Lung (tissue), 12 donors: Measurements from ENCODE around the gene LGR6. TPM values are rescaled to one million over a fixed set of nuclear protein-coding genes. Genes with fewer than 3 reads are reported as not detected.

Experiments used
- ATAC-seq: fragments of 200-7000 bp; cut with Tn5 transposase; one replicate; pipeline ENCODE4 v1.9.1; 2020; ENCODE audit warnings: moderate number of reproducible peaks; ENCODE audit not compliant: insufficient read depth, low FRiP score
- DNase-seq, 3 donors: peaks; one replicate each; pipeline ENCODE4 v3.0.0-alpha.2; 2013 to 2017
- H3K27ac ChIP-seq, 2 donors: one replicate each; pipeline ENCODE4 v1.5.1; 2013; ENCODE audit warnings: mild to moderate bottlenecking in 2 of 2, moderate library complexity in 2 of 2, control low read depth in 1 of 2, inconsistent platforms in 1 of 2, low read depth in 1 of 2, low read length in 1 of 2
- H3K27me3 ChIP-seq, 3 donors: one replicate each; pipeline ENCODE4 v1.5.1; 2013; ENCODE audit warnings: low read length in 2 of 3; ENCODE audit not compliant: control insufficient read depth in 3 of 3, insufficient read depth in 3 of 3
- H3K36me3 ChIP-seq, 4 donors: one replicate each; pipeline ENCODE4 v1.5.1; 2013; ENCODE audit warnings: low read length in 4 of 4, mild to moderate bottlenecking in 1 of 4, moderate library complexity in 1 of 4; ENCODE audit not compliant: control insufficient read depth in 4 of 4, insufficient read depth in 4 of 4
- H3K4me1 ChIP-seq, 5 donors: one replicate each; pipeline ENCODE4 v1.5.1; 2013; ENCODE audit warnings: low read length in 5 of 5, mild to moderate bottlenecking in 2 of 5, moderate library complexity in 1 of 5; ENCODE audit not compliant: control insufficient read depth in 5 of 5, insufficient read depth in 5 of 5
- H3K4me3 ChIP-seq: one replicate; pipeline ENCODE4 v1.5.1; 2013; ENCODE audit warnings: mild to moderate bottlenecking, control low read depth, moderate library complexity
- H3K9ac ChIP-seq, 2 donors: one replicate each; pipeline ENCODE4 v1.5.1; 2013; ENCODE audit warnings: low read length in 2 of 2, control low read depth in 1 of 2; ENCODE audit not compliant: insufficient read depth in 1 of 2
- H3K9me3 ChIP-seq, 4 donors: one replicate each; pipeline ENCODE4 v1.5.1; 2013; ENCODE audit warnings: low read length in 3 of 4, mild to moderate bottlenecking in 1 of 4, moderate library complexity in 1 of 4; ENCODE audit not compliant: control insufficient read depth in 4 of 4, insufficient read depth in 3 of 4
- WGBS, 2 donors: extraction: QIAGEN DNeasy Blood & Tissue Kit; methylation state at CpG; one replicate each; pipeline ENCODE4 v1.1.7; 2013; 5-methylcytosine and 5-hydroxymethylcytosine counted together
- polyA plus RNA-seq, 2 donors: library from polyadenylated mRNA; stranded (reverse); fragments of 200-250 nt; gene quantifications; one replicate each; pipeline ENCODE4 v1.2.1, GENCODE V29; 2013
- total RNA-seq, 2 donors: library from RNA; depleted of rRNA in 1 of 2; stranded (reverse); fragments of >200 nt in 1 of 2; gene quantifications; one replicate each; pipeline ENCODE4 v1.2.1, GENCODE V29; 2014 to 2021
- TF ChIP-seq, protein P1 (sequence below): IDR thresholded peaks from 2 replicates; pipeline ENCODE4 v1.5.1; 2012; ENCODE audit warnings: mild to moderate bottlenecking; ENCODE audit errors: control extremely low read depth, extremely low read depth
- donor health status: control.
- donor health status: control.
- donor health status: Bipolar disorder and iron deficiency.
- donor health status: healthy.
- donor health status: DM: yes; HTN: yes; CAD: no.

Gene LGR6
- total and polyA plus RNA-seq, 4 donors, result 0.57 to 4.1 (median 1.3) TPM

DNA sequence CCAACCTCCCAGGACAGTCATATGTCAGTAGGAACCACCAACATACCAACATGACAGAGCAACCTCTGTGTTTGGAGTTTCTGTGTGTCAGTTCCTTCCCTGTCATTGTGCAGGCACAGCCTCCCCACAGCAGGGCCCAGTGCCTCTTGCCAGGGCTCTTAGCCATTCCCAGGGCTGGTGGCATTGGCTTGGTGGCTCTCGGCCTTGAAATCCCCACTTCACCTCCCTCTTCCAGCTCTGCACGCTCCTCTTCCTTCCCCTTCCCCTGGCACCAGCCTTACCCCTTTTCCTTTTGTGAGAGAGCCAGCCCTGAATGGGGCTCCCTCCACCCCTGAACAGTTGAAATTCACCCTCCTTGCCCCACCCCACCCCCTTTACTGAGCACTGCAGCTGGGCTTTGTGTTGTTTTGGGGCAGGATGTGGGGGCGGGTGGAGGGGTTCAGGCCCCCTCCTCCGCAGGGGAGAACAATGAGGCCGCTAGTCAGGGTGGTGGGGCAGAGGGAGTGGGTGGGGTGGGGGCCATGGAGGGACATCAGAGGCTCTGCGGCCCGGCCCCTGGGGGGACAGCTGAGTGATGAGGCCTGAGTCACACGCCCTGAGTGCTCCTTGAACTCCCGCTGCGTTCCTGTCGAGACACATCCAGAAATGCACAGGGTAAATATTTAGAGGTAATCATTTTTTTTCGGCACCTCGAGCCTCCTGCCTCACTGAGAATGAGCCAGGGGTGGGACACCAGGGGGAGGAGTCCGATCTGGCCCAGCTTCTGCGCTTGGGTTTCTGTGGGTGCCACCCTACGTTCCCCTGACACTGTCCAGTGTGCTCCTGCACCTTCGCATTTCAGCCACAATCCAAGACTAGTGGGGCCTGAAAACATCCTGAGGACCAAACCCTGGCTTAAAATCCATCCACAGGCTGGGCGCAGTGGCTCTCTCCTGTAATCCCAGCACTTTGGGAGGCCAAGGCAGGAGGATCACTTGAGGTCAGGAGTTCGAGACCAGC is 28.6 kb downstream of the LGR6 start:
- ATAC-seq, result no peak
- H3K27ac ChIP-seq, result no peak overlapping the region
- no peak overlapping the region for H3K9ac ChIP-seq
- WGBS, 2 donors, result 51 to 62% methylated on average over 19 of the region's 19 CpGs
- H3K36me3 ChIP-seq, result no peaks in the 10 kb centered on the region
- TF ChIP-seq, protein P1, sequence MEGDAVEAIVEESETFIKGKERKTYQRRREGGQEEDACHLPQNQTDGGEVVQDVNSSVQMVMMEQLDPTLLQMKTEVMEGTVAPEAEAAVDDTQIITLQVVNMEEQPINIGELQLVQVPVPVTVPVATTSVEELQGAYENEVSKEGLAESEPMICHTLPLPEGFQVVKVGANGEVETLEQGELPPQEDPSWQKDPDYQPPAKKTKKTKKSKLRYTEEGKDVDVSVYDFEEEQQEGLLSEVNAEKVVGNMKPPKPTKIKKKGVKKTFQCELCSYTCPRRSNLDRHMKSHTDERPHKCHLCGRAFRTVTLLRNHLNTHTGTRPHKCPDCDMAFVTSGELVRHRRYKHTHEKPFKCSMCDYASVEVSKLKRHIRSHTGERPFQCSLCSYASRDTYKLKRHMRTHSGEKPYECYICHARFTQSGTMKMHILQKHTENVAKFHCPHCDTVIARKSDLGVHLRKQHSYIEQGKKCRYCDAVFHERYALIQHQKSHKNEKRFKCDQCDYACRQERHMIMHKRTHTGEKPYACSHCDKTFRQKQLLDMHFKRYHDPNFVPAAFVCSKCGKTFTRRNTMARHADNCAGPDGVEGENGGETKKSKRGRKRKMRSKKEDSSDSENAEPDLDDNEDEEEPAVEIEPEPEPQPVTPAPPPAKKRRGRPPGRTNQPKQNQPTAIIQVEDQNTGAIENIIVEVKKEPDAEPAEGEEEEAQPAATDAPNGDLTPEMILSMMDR, result no peak
- H3K4me1 ChIP-seq, result no peaks in the 10 kb centered on the region
- H3K4me3 ChIP-seq, result no peak overlapping the region
- DNase-seq, result no peak
- H3K27me3 ChIP-seq, result peaks cover 0 to 3% (median 0%) of the 10 kb centered on the region in 3 donors
- H3K9me3 ChIP-seq, result peaks cover 0 to 4% (median 0%) of the 10 kb centered on the region in 4 donors

DNA sequence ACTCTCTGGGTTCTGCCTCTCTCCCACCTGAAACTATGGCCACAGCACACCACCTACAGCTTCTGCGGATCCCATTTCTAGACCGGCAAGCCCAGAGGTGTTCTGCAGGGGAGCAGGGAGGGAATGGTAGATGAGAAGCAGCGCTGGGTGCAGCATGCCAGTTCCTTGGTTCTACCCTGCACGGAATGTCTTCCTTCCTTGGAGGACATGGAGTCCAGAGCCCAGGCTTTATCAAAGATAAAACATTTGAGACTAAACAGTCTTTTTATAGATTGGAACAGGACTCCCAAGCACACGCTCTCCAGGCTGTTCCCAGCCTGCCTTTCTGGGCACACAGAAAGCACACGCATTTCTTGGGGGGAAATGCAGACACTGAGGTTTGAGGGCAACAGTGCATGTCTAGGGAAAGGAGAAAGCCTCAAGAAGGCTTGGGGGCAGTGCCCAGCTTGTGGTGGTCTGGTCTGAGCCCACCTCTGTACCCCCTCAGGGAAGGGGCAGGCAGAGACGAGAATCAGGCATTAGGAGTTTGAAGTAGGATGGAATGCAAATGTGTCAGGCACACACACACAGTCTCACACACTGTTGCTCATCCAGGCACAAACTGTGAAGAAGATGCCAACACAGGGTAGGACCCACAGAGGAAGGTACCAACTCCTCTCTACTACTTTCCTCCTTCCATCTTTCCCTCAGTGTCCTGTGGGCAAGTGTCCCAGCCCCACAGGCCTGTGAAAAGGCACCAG is 29.7 kb downstream of the LGR6 start:
- ATAC-seq (no peak), DNase-seq (no peak)
- Histone ChIP-seq H3K36me3 (no peaks in the 10 kb centered on the region), H3K27me3 (no peaks in the 10 kb centered on the region), H3K27ac (no peak overlapping the region), H3K9ac (no peak overlapping the region), H3K9me3 (peaks cover 0 to 4% (median 0%) of the 10 kb centered on the region in 4 donors), H3K4me3 (no peak overlapping the region), H3K4me1 (no peaks in the 10 kb centered on the region)
- TF ChIP-seq, protein P1, result no peak
- 82 to 90% methylated on average over 7 of the region's 7 CpGs for WGBS, 2 donors

DNA sequence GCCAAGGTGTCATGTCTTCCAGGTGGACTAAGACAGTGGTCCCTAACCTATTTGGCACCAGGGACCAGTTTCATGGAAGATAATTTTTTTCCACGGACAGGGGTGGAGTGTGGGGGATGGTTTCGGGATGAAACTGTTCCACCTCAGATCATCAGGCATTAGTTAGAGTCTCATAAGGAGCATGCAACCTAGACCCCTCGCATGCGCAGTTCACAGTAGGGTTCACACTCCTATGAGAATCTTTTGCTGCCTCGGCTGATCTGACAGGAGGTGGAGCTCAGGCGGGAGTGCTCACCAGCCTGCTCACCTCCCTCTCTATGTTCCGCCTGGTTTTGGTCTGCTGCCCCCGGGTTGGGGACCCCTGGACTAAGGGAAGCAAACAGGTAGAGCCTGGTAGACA is 30.9 kb downstream of the LGR6 start:
- no peaks in the 10 kb centered on the region for H3K27me3 ChIP-seq
- no peak for ATAC-seq
- no peak overlapping the region for H3K27ac ChIP-seq
- H3K9me3 ChIP-seq, result peaks cover 0 to 4% (median 0%) of the 10 kb centered on the region in 4 donors
- H3K4me1 ChIP-seq, result no peaks in the 10 kb centered on the region
- no peak overlapping the region for H3K9ac ChIP-seq
- H3K4me3 ChIP-seq, result no peak overlapping the region
- no peak for DNase-seq
- H3K36me3 ChIP-seq, result no peaks in the 10 kb centered on the region
- 88 to 92% methylated on average over 8 of the region's 8 CpGs for WGBS, 2 donors
- TF ChIP-seq, protein P1, result no peak
